ENCODE results near the gene TMEM245.

- TF ChIP-seq EZH2phosphoT487 (IDR thresholded peaks at IDR 0.05; ENCODE audit: borderline replicate concordance, low read length) = no peak
- TF ChIP-seq, protein P1, sequence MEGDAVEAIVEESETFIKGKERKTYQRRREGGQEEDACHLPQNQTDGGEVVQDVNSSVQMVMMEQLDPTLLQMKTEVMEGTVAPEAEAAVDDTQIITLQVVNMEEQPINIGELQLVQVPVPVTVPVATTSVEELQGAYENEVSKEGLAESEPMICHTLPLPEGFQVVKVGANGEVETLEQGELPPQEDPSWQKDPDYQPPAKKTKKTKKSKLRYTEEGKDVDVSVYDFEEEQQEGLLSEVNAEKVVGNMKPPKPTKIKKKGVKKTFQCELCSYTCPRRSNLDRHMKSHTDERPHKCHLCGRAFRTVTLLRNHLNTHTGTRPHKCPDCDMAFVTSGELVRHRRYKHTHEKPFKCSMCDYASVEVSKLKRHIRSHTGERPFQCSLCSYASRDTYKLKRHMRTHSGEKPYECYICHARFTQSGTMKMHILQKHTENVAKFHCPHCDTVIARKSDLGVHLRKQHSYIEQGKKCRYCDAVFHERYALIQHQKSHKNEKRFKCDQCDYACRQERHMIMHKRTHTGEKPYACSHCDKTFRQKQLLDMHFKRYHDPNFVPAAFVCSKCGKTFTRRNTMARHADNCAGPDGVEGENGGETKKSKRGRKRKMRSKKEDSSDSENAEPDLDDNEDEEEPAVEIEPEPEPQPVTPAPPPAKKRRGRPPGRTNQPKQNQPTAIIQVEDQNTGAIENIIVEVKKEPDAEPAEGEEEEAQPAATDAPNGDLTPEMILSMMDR (IDR thresholded peaks at IDR 0.05; ENCODE audit: low read depth, low read length, poor library complexity, severe bottlenecking) = no peak
Measured at GRCh38 chr9:109003116-109003515, 116.6 kb downstream of the TMEM245 start.

All from DOHH2 (cell line).